Effector CD8-positive, alpha-beta T cell (primary cell): ENCODE results near the gene NBDY.

Experiments
- DNase-seq: peaks from one replicate; lab custom pipeline; 2025; lab: John Stamatoyannopoulos, UW

NBDY gene

GRCh38 chrX:56785442-56785841, 56.4 kb downstream of the NBDY start:
- DNase-seq, result no peak

GRCh38 chrX:56786889-56787733, 58.1 kb downstream of the NBDY start:
- no peak for DNase-seq

GRCh38 chrX:56787734-56788152, 58.7 kb downstream of the NBDY start:
- no peak for DNase-seq

- DNase-seq, result no peak
Measured at GRCh38 chrX:56788229-56788628, 59.2 kb downstream of the NBDY start.

- DNase-seq, result no peak
Measured at GRCh38 chrX:56788717-56789122, 59.7 kb downstream of the NBDY start.

GRCh38 chrX:56789518-56790070, 60.6 kb downstream of the NBDY start:
- DNase-seq, result no peak

GRCh38 chrX:56790778-56791177, 61.7 kb downstream of the NBDY start:
- no peak for DNase-seq

GRCh38 chrX:56791456-56791855, 62.4 kb downstream of the NBDY start:
- no peak for DNase-seq

GRCh38 chrX:56792270-56793111, 63.4 kb downstream of the NBDY start:
- no peak for DNase-seq

- no peak for DNase-seq
Measured at GRCh38 chrX:56793112-56793430, 64.0 kb downstream of the NBDY start.

GRCh38 chrX:56793521-56794320, 64.7 kb downstream of the NBDY start:
- DNase-seq, result no peak

- no peak for DNase-seq
Measured at GRCh38 chrX:56794404-56795230, 65.6 kb downstream of the NBDY start.

GRCh38 chrX:56795309-56795868, 66.3 kb downstream of the NBDY start:
- DNase-seq, result no peak

- DNase-seq, result no peak
Measured at GRCh38 chrX:56796641-56797395, 67.8 kb downstream of the NBDY start.

GRCh38 chrX:56797574-56798338, 68.7 kb downstream of the NBDY start:
- DNase-seq, result no peak

- DNase-seq, result no peak
Measured at GRCh38 chrX:56798339-56798711, 69.3 kb downstream of the NBDY start.

- no peak for DNase-seq
Measured at GRCh38 chrX:56798866-56799758, 70.1 kb downstream of the NBDY start.

GRCh38 chrX:56800307-56800706, 71.3 kb downstream of the NBDY start:
- DNase-seq, result no peak
